ENCODE data around the gene PRKX. TPM values are rescaled to one million over a fixed set of nuclear protein-coding genes. Genes with fewer than 3 reads are reported as not detected.

PRKX gene
- total RNA-seq, result 1 to 10 TPM; 1.2 to 4.7 (median 2.3) TPM

GRCh38 chrX:3713225-3713936 is at the start of gene PRKX:
TSS of gene PRKX (minus strand) at chrX:3713649. CDS start at chrX:3713253, 396 bp downstream.
- H3K4me3 ChIP-seq, result peak within 1 kb of the TSS; percentile 48 to 61 (median 50)
- intact Hi-C loops (cut with DNase I; ENCODE audit: low total_unique reads), result loop anchor here (5.0 kb wide), 1 partner anchor 99 kb away; no protein-coding TSS in a partner anchor
- ATAC-seq (peak; percentile 37 to 44), DNase-seq (no peak)
- H3K36me3 ChIP-seq, result no peaks in the 10 kb centered on the region
- TF ChIP-seq POLR2A (IDR thresholded peaks at IDR 0.05), result peak in 1 of 2 donors; percentile 43
- TF ChIP-seq, protein P1, sequence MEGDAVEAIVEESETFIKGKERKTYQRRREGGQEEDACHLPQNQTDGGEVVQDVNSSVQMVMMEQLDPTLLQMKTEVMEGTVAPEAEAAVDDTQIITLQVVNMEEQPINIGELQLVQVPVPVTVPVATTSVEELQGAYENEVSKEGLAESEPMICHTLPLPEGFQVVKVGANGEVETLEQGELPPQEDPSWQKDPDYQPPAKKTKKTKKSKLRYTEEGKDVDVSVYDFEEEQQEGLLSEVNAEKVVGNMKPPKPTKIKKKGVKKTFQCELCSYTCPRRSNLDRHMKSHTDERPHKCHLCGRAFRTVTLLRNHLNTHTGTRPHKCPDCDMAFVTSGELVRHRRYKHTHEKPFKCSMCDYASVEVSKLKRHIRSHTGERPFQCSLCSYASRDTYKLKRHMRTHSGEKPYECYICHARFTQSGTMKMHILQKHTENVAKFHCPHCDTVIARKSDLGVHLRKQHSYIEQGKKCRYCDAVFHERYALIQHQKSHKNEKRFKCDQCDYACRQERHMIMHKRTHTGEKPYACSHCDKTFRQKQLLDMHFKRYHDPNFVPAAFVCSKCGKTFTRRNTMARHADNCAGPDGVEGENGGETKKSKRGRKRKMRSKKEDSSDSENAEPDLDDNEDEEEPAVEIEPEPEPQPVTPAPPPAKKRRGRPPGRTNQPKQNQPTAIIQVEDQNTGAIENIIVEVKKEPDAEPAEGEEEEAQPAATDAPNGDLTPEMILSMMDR (IDR thresholded peaks at IDR 0.05 in 4 of 5, conservative IDR thresholded peaks at IDR 0.05 in 1 of 5), result no peak
- in situ Hi-C loops (cut with MboI; ENCODE audit: low sequenced_read_pairs in 4 of 4), result no loop called here
- peaks cover 0 to 17% (median 10%) of the 10 kb centered on the region in 3 donors for H3K27me3 ChIP-seq
- peak within 1 kb of the TSS; percentile 60 to 75 (median 72) for H3K27ac ChIP-seq
- no peaks in the 10 kb centered on the region for H3K9me3 ChIP-seq
- no peaks in the 10 kb centered on the region for H3K4me1 ChIP-seq

GRCh38 chrX:3763111-3763510 is 49.7 kb upstream of the PRKX start:
- intact Hi-C loops (cut with DNase I; ENCODE audit: low total_unique reads), result no loop called here
- no peaks in the 10 kb centered on the region for H3K36me3 ChIP-seq
- no peak overlapping the region for H3K27ac ChIP-seq
- no peak overlapping the region for H3K4me3 ChIP-seq
- DNase-seq (no peak), ATAC-seq (no peak)
- in situ Hi-C loops (cut with MboI; ENCODE audit: low sequenced_read_pairs in 4 of 4), result no loop called here
- H3K9me3 ChIP-seq, result no peaks in the 10 kb centered on the region
- TF ChIP-seq POLR2A (IDR thresholded peaks at IDR 0.05), result no peak
- TF ChIP-seq, protein P1 (IDR thresholded peaks at IDR 0.05 in 4 of 5, conservative IDR thresholded peaks at IDR 0.05 in 1 of 5), result no peak
- no peaks in the 10 kb centered on the region for H3K27me3 ChIP-seq
- H3K4me1 ChIP-seq, result no peaks in the 10 kb centered on the region

DNA sequence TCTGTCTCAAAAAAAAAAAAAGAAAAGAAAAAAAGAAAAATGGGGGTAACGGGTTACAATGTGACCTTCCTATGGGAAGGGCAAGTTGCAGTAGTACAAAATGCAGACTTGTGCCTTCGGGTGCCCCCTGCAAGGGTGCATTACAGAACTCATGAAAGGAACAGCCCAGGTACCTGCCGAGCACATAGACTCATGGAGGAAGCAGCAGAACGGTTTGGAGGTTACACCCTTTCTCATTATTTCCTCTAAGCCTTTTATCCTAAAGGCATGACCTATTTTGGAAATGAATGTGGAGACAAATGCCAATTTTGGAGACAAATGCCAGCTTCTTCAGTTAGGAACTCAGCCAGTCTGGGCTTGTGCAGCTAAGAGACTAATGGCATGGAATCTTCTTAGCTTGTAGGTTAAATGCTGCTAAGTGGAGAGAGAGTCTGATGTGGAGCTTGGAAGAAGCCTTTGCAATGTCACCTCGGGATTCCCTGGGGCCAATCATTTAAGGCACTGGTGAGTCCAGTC is 44.1 kb upstream of the PRKX start:
- H3K4me1 ChIP-seq, result no peaks in the 10 kb centered on the region

DNA sequence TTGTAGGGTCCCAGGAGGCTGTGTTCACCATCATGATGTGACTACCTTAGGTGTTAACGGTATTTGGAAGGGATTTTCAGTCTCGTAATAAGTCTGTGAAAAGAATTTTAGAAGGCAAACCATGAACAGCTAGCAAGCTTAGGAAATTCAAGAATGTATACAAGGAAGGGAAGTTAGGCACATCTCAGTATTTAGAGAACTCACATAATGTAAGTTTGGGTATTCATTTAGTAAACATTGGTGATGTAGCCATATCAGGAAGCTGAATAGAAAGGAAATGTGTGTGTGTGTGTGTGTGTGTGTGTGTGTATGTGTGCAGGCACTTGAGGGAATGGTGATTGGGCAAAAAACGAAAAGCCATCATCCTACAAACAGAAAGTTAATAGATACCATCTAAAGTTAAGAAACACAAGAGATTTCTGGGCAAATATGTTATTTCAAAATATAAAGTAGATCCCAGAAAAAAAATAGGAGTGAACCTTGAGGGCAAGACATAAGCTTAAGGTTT is 34.7 kb upstream of the PRKX start:
- no peaks in the 10 kb centered on the region for H3K4me1 ChIP-seq
- H3K36me3 ChIP-seq, result no peaks in the 10 kb centered on the region
- in situ Hi-C loops (cut with MboI; ENCODE audit: low sequenced_read_pairs in 4 of 4), result no loop called here
- DNase-seq (no peak), ATAC-seq (no peak)
- no peak for TF ChIP-seq POLR2A (IDR thresholded peaks at IDR 0.05)
- TF ChIP-seq, protein P1 (IDR thresholded peaks at IDR 0.05 in 4 of 5, conservative IDR thresholded peaks at IDR 0.05 in 1 of 5), result no peak
- no peak overlapping the region for H3K4me3 ChIP-seq
- H3K27ac ChIP-seq, result no peak overlapping the region
- intact Hi-C loops (cut with DNase I; ENCODE audit: low total_unique reads), result no loop called here
- no peaks in the 10 kb centered on the region for H3K27me3 ChIP-seq
- H3K9me3 ChIP-seq, result no peaks in the 10 kb centered on the region

More for the DNA sequence above, 44.1 kb upstream of the PRKX start:
- no peaks in the 10 kb centered on the region for H3K27me3 ChIP-seq
- no peak overlapping the region for H3K4me3 ChIP-seq
- intact Hi-C loops (cut with DNase I; ENCODE audit: low total_unique reads), result no loop called here
- TF ChIP-seq POLR2A (IDR thresholded peaks at IDR 0.05), result no peak
- TF ChIP-seq, protein P1 (IDR thresholded peaks at IDR 0.05 in 4 of 5, conservative IDR thresholded peaks at IDR 0.05 in 1 of 5), result no peak
- H3K9me3 ChIP-seq, result no peaks in the 10 kb centered on the region
- in situ Hi-C loops (cut with MboI; ENCODE audit: low sequenced_read_pairs in 4 of 4), result no loop called here
- no peak for DNase-seq
- H3K36me3 ChIP-seq, result no peaks in the 10 kb centered on the region
- no peak overlapping the region for H3K27ac ChIP-seq
- no peak for ATAC-seq
